GM21367 (cell line): ENCODE data around the gene TNS1.

ENCODE experiments used
- ATAC-seq: cut with Tn5 transposase; IDR thresholded peaks from one replicate; pipeline ENCODE4 v1.9.1; 2021; ENCODE audit not compliant: unreplicated experiment

The TNS1 gene

DNA sequence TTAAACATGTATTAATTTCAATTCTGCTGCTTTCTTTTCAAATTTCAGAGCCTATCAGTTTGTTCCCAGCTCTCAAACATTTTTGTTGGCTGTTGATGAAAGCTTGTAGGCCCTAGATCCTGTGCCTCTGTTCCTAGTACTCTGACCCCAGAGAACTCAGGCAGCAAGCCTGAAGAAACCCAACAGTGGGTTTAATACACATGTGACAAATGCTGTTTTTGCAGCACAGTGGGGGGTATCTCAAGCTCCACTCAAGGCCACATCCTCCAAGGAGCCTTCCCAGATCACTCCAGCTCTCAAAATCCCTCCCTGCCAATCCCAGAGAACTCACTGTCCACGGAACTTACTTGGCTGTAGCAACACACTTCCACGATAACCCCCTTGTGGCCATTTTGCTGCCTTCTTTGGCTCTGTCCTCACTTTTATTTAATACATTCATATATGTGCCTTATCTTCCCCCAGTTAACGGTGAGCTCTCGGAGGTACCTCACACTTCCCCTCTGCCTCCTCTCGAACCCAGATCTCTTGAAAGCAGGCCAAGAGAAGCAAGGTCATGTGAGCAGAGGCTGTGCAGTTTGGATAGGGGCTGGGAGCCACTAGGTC lies 122.4 kb downstream of the TNS1 start:
- no peak for ATAC-seq

- no peak for ATAC-seq
Measured at GRCh38 chr2:217878915-217879590, 123.7 kb downstream of the TNS1 start.

- ATAC-seq = no peak
Measured at GRCh38 chr2:217877866-217878265, 124.9 kb downstream of the TNS1 start.

GRCh38 chr2:217876253-217876570 lies 126.6 kb downstream of the TNS1 start:
- no peak for ATAC-seq

DNA sequence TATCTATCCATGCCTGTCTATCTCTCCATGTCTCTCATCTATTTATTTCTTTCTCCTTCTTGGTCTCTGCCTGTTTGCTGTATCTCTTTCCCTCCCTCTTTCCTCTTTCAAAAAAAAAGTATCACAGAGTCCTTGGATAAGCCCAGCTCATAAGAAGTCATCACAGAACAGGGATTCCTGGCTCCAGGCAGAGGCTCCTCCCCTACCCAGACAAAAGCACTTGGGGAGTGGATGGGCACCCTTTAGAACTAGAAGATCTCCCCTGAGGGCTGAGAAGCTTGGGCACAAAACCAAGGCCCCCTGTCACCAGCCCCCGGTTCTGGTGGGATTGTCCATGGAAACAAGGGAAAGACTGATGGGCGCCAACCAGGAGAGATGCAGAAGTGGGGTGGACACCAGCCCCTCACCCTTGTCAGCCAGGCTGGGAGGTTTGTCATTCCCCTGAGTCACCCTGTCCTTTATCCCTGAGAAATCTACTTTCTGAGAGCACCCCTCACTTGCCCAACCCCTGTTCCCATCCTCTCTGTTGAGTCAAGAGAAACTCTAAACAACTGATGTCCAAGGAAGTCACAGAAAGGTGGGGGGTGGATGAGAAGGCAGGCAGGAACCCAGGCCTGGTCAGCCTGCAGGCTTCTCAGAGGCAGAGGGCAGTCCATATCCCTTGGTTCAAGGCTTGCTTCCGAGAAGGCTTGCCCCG lies 127.1 kb downstream of the TNS1 start:
- ATAC-seq = no peak

GRCh38 chr2:217875138-217875537 lies 127.7 kb downstream of the TNS1 start:
- ATAC-seq = no peak

GRCh38 chr2:217873371-217873770 lies 129.4 kb downstream of the TNS1 start:
- ATAC-seq = no peak

- no peak for ATAC-seq
Measured at GRCh38 chr2:217872319-217872718, 130.5 kb downstream of the TNS1 start.

- no peak for ATAC-seq
Measured at GRCh38 chr2:217870528-217871011, 132.2 kb downstream of the TNS1 start.

DNA sequence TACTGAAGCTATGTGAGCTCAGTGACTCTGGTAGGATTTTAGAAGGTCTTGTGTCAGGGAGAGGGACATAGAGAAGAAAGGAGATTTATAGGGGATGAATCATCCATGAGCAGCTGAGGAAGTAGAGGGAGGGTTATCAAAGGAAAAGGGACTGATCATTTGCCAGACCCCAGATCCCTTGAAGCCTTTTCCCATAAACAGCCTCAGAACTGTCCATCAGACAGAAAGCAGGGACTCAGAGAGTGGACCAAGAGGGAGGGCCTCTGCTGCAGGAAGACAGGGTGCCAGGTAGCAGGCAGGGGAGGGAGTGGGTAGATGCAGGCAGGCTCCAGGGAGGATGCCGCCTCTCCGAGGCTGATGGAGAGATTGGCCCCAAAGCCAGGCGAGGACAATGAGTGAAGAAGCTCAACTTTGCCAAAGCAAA lies 133.9 kb downstream of the TNS1 start:
- ATAC-seq = no peak

DNA sequence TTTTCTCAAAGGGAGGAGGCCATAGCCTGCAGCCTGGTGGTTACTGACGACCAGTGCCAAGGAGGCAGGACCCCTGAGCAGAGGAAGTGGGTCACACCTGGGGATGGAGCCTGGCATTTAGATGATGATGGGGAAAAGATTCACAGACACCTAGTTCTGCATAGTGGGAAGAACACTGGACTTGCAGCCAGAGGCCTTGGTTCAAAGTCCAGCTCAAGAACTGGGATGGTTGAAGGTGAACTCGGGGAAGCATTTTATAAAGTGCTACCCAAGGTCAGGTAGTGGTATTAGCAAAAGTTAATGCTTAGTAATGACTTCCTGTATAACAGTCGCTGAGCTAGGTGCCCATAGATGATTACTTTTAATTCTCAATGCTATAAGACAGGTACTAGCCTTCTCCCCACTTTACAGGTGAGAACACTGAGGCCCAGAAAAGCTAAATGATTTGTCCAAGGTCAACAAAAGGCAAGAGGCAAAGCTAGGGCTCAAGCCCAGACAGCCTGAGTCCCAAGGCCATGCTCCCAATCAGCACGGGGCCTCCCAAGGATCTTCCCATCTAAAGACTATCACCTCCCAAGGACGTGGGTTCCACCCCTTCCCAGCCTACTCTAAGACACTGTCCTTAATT lies 134.4 kb downstream of the TNS1 start:
- ATAC-seq = no peak

- ATAC-seq = no peak
Measured at GRCh38 chr2:217866457-217866856, 136.3 kb downstream of the TNS1 start.

DNA sequence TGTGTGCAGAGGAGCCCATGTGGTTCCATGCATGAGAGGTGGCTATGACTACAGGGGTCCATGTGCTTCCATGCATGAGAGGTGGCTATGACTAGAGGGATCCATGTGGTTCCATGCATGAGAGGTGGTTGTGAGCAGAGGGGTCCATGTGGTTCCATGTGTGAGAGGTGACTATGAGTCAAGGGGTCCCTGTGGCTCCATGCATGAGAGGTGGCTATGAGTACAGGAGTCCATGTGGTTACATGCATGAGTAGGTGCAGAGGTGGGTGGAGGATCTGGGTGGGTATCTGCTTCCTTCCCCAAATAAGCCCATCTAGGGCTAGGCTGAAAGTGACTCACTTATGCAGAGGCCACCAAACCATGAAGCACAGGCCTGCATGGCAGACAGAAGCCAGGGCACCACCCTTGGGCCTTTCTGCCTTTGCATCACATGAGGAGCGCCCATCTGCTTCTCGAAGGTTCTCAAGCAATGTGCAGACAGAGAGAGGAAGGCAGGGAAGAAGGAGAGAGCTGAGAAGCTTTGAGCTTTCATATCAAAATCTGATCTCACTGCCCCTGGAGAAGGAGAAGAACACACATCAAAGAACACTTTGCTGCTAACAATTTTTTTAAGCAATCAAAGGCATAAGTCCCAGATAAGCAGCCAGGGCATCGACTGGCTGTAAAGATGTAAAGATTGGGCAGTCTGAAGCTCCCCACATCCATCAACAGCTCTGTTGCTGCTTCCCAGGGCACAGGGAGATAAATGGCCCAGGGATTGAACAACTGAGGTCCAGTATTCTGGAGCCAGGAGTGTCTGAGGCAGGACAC lies 137.6 kb downstream of the TNS1 start:
- peak; percentile 70 for ATAC-seq

GRCh38 chr2:217863883-217864282 lies 138.9 kb downstream of the TNS1 start:
- no peak for ATAC-seq

- no peak for ATAC-seq
Measured at GRCh38 chr2:217861334-217861877, 141.4 kb downstream of the TNS1 start.

- no peak for ATAC-seq
Measured at GRCh38 chr2:217859926-217860325, 142.9 kb downstream of the TNS1 start.

- no peak for ATAC-seq
Measured at GRCh38 chr2:217858519-217859491, 144.0 kb downstream of the TNS1 start.

- no peak for ATAC-seq
Measured at GRCh38 chr2:217857624-217858506, 144.9 kb downstream of the TNS1 start.

DNA sequence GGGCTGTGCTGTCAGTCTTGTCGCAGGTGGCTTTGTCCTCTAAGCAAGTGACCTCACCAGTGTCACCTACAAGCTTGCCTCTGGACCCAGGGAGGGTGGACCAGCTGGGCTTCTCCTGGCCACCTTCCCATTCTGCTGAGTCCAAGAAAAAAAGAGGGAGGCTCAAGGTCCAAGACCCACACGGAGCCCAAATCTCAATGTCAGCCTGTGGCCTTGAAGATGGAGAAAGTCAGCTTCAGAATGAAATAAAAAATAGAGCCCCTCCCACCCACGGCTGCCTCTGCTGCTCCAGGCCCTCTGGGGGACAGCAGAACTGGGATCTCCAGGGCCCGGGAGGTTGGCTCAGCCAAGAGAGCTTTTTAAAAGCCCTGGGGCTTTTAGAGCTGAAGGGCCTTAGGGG lies 145.9 kb downstream of the TNS1 start:
- ATAC-seq = no peak
